GM03348 (cell line): ENCODE data around the gene GSTA1.
"Not testable (repeated sequence)": the region's sequence is repeated elsewhere in the genome, so short reads cannot be mapped to it uniquely, and the experiment has no call there.

Experiments
- DNase-seq: peaks from one replicate; pipeline ENCODE4 v3.0.0; 2012; ENCODE audit warnings: low spot score

The GSTA1 gene

GRCh38 chr6:52757651-52758338, 45.8 kb downstream of the GSTA1 start:
- DNase-seq = peak; percentile 37

DNA sequence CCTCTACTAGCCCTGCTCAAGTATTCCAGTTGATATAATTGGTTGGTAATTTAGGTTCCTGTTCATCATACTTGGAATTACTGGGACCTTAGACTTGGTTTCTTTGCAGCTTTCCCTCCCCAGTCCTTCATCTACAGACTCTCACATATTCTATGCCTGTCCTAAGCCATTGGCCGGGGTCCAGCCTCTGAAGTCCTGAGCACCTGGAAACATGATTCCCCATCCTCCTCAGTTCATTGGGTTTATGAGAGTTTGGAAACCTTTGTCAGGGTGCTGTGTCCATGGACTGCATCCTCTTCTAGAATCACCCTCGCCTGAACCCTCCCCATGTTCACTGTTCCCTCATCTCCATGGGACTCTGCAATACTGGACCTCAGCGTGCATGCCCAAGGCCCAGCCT, 49.2 kb downstream of the GSTA1 start:
- no peak for DNase-seq

DNA sequence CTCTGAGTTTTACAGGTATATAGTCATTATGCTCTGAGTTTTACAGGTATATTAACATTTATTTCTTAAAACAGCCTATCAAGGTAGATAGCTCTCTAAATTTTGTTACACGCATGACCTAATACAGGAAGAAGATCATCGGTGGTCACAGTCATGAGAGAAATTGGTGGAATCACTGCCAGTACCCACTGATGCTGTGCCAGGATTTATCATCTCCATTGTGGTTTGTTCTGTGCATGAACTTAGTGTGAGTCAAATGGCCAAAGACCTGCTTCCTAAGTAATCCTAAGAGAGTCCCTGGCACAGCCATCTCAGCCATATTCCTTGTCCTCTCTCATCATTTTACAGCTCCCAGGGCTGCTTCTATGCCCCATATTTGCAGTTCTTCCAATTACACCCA, 50.5 kb downstream of the GSTA1 start:
- DNase-seq = not testable (repeated sequence)

GRCh38 chr6:52752310-52752709, 51.3 kb downstream of the GSTA1 start:
- no peak for DNase-seq

GRCh38 chr6:52749556-52750152, 54.0 kb downstream of the GSTA1 start:
- DNase-seq = no peak

GRCh38 chr6:52747301-52747700, 56.3 kb downstream of the GSTA1 start:
- DNase-seq = peak; percentile 13

DNA sequence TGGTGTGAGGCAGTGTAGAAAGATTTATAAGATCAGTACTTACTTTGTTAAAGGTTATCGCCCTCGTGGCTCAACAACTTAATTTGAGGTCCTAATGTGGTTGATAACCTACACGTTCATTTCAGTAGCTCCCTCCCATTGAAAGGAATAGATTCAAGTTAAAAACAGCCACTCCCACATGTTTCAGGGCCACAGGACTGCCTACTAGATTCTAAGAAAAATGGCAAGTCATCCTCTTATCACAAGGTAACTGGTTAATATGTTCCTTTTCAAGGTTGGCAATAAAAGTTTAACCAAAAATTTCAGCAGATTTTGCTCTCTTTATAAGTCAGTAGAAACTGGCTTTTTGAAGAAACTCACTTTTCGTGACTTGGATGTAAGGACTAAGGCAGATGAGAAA, 57.4 kb downstream of the GSTA1 start:
- DNase-seq = no peak

GRCh38 chr6:52745764-52746201, 57.8 kb downstream of the GSTA1 start:
- no peak for DNase-seq

DNA sequence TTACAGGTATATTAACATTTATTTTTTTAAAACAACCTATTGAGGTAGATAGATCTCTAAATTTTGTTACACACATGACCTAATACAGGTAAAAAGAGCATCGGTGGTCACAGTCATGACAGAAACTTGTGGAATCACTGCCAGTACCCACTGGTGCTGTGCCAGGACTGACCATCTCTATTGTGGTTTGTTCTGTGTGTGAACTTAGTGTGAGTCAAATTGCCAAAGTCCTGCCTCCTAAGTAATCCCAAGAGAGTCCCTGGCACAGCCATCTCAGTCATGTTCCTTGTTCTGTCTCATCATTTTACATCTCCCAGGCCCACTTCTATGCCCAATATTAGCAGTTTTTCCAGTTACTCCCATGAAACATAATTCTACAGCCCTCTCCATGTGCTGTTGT, 61.7 kb downstream of the GSTA1 start:
- DNase-seq = no peak
